DND-41 (cell line): ENCODE results near the gene KLF13.

Experiments used
- ATAC-seq: fragments of 200-7000 bp; cut with Tn5 transposase; 3 replicates; pipeline ENCODE4 v1.9.1; 2021; ENCODE audit warnings: low read depth; ENCODE audit not compliant: insufficient read depth
- DNase-seq: peaks from one replicate; pipeline ENCODE4 v3.0.0-alpha.2; 2020
- H2AFZ ChIP-seq: 2 replicates; pipeline ENCODE4 v1.6.0; 2012; ENCODE audit warnings: low read depth, low read length
- H3K27ac ChIP-seq: 2 replicates; pipeline ENCODE4 v1.5.1; 2012; ENCODE audit warnings: low read length, inconsistent platforms
- H3K27me3 ChIP-seq: fragments of 200-600 bp; sonication (generic); 2 replicates; pipeline ENCODE4 v1.6.0; 2012; ENCODE audit warnings: low read length, mild to moderate bottlenecking, inconsistent platforms; ENCODE audit not compliant: insufficient read depth, poor library complexity
- H3K36me3 ChIP-seq: 2 replicates; pipeline ENCODE4 v1.5.1; 2012; ENCODE audit warnings: low read length, inconsistent platforms; ENCODE audit not compliant: insufficient read depth
- H3K4me1 ChIP-seq: 2 replicates; pipeline ENCODE4 v1.5.1; 2012; ENCODE audit warnings: mild to moderate bottlenecking, low read length; ENCODE audit not compliant: insufficient read depth
- H3K4me2 ChIP-seq: 2 replicates; pipeline ENCODE4 v1.6.0; 2012; ENCODE audit warnings: mild to moderate bottlenecking, moderate library complexity, low read length, inconsistent platforms; ENCODE audit not compliant: insufficient read depth
- H3K4me3 ChIP-seq, 2 experiments: fragments of 200-600 bp in 1 of 2; shearing (Covaris generic) in 1 of 2; 2 replicates each; pipeline ENCODE4 v1.5.1; 2012 to 2016; ENCODE audit warnings: inconsistent platforms in 2 of 2, low read length in 2 of 2, mild to moderate bottlenecking in 2 of 2, low read depth in 1 of 2, moderate library complexity in 1 of 2
- H3K79me2 ChIP-seq: 2 replicates; pipeline ENCODE4 v1.6.0; 2012; ENCODE audit warnings: low read length, inconsistent platforms; ENCODE audit not compliant: insufficient read depth
- H3K9ac ChIP-seq: 2 replicates; pipeline ENCODE4 v1.6.0; 2012; ENCODE audit warnings: low read depth, mild to moderate bottlenecking, inconsistent platforms, low read length, moderate library complexity
- H3K9me3 ChIP-seq: 2 replicates; pipeline ENCODE4 v1.5.1; 2012; ENCODE audit warnings: low read length, moderate library complexity, mild to moderate bottlenecking, inconsistent platforms; ENCODE audit not compliant: insufficient read depth, severe bottlenecking
- H4K20me1 ChIP-seq: 2 replicates; pipeline ENCODE4 v1.6.0; 2012; ENCODE audit warnings: low read length; ENCODE audit not compliant: insufficient read depth
- EZH2 ChIP-seq: IDR thresholded peaks from 3 replicates; pipeline ENCODE4 v1.6.1; 2012; ENCODE audit warnings: borderline replicate concordance, low read depth, mild to moderate bottlenecking, moderate library complexity, low read length, inconsistent platforms; ENCODE audit not compliant: severe bottlenecking
- TF ChIP-seq, protein P1 (sequence below): IDR thresholded peaks from 2 replicates; pipeline ENCODE4 v1.5.1; 2012; ENCODE audit warnings: borderline replicate concordance, low read length, moderate library complexity, mild to moderate bottlenecking; ENCODE audit not compliant: poor library complexity, severe bottlenecking; ENCODE audit errors: extremely low read depth

The KLF13 gene

DNA sequence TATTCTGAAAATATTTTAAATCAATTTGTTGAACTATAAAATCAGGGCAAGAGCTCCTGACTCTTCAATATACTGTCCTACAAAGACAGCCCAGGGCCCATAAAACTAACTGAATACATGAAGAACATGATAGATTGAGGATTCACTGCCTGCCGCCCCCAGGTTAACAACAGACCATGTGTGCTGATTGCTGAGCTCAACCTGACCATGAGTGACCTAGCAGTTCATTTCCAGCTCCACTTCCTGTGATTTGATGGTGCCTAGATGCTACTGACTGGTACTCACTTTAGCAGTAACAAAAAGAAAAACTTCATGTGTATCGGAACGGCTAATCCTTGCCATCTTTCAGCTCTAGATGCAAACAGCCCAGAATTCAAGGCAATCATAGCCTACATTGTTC lies 9.6 kb upstream of the KLF13 start:
- H3K4me1 ChIP-seq = peaks cover 24% of the 10 kb centered on the region

DNA sequence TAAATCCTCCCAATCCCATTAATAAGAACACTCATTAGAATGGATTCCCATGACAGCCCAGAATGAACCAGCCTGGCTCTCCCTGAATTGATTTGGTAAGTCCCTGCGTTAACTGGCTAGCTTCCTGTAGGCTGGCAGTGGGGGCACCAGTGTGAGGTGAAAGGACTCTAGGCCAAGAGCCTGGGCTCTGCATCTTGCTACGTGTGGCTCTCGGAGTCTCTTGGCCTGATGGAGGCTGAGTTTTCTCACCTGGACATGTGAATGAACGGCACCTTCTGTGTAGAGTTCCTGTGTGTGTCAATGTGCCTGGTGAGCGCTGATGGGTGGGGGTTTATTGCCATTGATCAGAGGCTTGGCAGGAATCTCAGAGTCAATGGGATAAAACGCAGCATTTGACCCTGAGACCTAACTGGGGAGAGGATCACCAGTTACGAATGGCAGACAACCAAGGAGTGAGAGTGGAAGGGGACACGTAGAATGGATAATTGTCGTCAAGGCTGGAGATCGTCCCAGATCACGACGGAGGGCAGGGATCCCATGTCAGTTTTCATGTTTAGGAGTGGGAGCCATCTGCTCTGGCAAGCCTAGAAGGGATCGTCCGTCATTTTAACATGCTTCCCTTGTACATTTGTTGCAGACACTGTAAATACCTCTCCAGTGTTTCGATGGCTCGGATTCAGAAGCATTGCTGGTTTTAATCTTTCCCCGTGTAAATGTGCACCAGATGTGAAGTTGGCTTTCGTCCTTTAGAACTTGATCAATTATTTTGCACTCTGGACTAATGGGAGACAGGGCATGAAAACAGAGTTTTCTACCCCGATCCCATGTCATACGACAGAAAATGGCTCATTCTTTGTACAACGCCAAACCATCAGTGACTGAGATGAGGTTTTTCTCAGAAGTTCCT lies 9.0 kb upstream of the KLF13 start:
- no peaks in the 10 kb centered on the region for H4K20me1 ChIP-seq
- TF ChIP-seq EZH2 = no peak
- TF ChIP-seq, protein P1, sequence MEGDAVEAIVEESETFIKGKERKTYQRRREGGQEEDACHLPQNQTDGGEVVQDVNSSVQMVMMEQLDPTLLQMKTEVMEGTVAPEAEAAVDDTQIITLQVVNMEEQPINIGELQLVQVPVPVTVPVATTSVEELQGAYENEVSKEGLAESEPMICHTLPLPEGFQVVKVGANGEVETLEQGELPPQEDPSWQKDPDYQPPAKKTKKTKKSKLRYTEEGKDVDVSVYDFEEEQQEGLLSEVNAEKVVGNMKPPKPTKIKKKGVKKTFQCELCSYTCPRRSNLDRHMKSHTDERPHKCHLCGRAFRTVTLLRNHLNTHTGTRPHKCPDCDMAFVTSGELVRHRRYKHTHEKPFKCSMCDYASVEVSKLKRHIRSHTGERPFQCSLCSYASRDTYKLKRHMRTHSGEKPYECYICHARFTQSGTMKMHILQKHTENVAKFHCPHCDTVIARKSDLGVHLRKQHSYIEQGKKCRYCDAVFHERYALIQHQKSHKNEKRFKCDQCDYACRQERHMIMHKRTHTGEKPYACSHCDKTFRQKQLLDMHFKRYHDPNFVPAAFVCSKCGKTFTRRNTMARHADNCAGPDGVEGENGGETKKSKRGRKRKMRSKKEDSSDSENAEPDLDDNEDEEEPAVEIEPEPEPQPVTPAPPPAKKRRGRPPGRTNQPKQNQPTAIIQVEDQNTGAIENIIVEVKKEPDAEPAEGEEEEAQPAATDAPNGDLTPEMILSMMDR = no peak
- H3K9ac ChIP-seq = no peak overlapping the region
- H3K9me3 ChIP-seq = peaks cover 8% of the 10 kb centered on the region
- ATAC-seq (no peak), DNase-seq (no peak)
- H3K27me3 ChIP-seq = no peaks in the 10 kb centered on the region
- peaks cover 24% of the 10 kb centered on the region for H3K4me1 ChIP-seq
- no peaks in the 10 kb centered on the region for H3K79me2 ChIP-seq
- H3K4me3 ChIP-seq = no peak overlapping the region
- H2AFZ ChIP-seq = no peak overlapping the region
- no peaks in the 10 kb centered on the region for H3K36me3 ChIP-seq
- H3K4me2 ChIP-seq = no peak overlapping the region
- H3K27ac ChIP-seq = no peak overlapping the region

More for the DNA sequence above, 9.6 kb upstream of the KLF13 start:
- TF ChIP-seq, protein P1 = no peak
- no peak for TF ChIP-seq EZH2
- Histone ChIP-seq H3K79me2 (no peaks in the 10 kb centered on the region), H3K4me2 (no peak overlapping the region), H3K27me3 (no peaks in the 10 kb centered on the region), H4K20me1 (no peaks in the 10 kb centered on the region), H3K36me3 (no peaks in the 10 kb centered on the region), H2AFZ (no peak overlapping the region), H3K27ac (no peak overlapping the region), H3K9me3 (peaks cover 8% of the 10 kb centered on the region), H3K9ac (no peak overlapping the region), H3K4me3 (no peak overlapping the region)
- DNase-seq (no peak), ATAC-seq (no peak)

DNA sequence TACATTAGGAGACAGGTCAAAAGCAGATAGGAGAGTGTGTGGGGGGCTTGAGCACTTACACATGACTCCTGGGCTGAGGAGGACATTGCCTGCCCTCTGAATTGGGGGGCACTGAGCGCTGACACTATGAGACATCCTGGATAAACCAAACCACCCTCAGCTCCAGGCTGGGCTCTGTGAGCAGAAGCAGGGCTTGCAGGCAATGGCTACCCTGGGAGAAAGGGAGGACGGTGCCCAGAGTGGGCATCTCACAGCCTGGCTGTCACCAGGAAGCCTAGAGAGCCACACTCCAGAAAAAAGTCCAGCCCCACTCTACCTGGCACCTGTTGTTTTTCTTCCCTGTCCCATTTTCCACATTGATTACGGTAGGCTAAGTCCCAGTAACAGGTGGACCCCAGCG lies 8.2 kb upstream of the KLF13 start:
- Histone ChIP-seq H3K9ac (no peak overlapping the region), H3K4me1 (peaks cover 24% of the 10 kb centered on the region), H2AFZ (no peak overlapping the region), H4K20me1 (no peaks in the 10 kb centered on the region), H3K4me3 (no peak overlapping the region), H3K27me3 (no peaks in the 10 kb centered on the region), H3K79me2 (no peaks in the 10 kb centered on the region), H3K4me2 (no peak overlapping the region), H3K36me3 (no peaks in the 10 kb centered on the region), H3K9me3 (peaks cover 5% of the 10 kb centered on the region), H3K27ac (no peak overlapping the region)
- no peak for DNase-seq
- no peak for TF ChIP-seq EZH2
- TF ChIP-seq, protein P1 = no peak
- no peak for ATAC-seq
